ENCODE data around the gene CD83.

The CD83 gene

DNA sequence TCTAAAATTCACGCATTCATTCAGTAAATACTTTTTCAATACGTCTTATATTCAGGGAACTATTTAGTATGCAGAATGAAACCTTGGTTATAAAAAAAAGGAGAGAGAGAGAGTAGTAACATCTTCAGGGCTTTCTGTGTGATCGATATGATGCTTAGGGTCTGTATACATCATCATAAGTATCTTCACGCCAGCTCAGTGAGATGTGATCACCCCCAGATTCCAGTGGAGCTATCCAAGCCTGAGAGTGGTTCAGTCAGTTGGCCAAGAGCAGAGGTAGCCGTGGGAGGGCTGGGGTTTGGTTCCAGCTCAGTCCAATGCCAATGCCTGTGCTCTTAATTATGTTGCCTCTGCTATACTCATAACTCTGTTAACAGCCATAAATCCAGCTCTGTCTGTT lies 8.6 kb downstream of the CD83 start:
- no peak for DNase-seq (ENCODE audit: low spot score)

DNA sequence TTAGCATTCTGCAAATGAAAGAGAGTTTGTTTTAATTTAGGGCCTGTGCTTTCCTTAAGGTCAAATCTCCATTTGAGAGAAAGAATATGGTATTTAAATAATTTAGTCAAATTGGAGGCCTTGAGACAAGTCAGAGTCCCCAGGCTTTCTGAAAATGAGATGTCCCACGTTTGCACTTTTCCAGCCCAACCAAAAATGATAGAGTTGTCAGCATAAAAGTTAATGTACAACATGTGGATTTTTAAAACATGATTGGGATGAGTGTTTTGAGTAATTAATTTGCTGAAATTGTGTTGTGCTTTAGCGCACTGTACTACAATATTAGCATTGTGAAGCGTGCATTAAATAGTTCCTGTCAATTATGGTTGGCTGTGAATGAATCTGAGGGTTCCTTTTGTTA lies 10.0 kb downstream of the CD83 start:
- no peak for DNase-seq (ENCODE audit: low spot score)

DNA sequence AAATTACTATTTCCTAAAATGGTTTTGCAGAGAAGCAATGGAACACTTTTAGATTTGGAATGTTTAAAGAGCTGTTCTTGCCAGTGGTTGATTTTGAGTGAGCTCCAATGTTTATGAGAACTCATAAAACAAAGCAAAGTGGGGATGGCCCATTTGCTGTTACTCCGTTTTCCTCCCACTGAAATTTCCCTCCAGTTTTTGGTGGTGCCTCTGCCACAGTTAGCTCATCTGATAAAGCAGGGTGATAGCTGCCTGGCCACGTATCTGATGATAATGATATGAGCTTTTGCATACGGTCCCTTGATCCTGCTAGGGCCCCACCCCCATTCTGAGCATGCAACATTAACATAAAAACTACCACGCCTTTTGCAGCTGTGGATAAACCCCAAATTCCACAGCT lies 10.4 kb downstream of the CD83 start:
- no peak for DNase-seq (ENCODE audit: low spot score)

DNA sequence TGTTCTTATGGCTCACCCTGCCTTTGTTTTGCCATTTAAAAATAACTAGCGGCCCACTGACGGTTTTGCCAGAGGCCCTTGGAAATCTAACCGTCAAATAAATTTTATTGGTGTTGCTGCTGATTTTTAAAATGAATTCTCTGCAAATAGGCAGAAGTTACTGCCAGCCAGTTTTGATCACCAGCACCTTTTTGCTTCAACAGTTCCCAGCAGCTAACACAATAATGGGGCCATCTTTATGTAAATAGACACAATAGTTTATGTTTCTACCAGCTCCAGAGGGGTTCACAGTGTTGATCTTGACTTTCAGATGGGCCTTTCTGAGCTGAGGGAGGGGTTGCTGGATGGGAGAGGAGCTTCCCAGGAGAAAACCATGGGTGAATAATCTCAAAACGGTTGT lies 11.2 kb downstream of the CD83 start:
- DNase-seq (ENCODE audit: low spot score) = no peak

DNA sequence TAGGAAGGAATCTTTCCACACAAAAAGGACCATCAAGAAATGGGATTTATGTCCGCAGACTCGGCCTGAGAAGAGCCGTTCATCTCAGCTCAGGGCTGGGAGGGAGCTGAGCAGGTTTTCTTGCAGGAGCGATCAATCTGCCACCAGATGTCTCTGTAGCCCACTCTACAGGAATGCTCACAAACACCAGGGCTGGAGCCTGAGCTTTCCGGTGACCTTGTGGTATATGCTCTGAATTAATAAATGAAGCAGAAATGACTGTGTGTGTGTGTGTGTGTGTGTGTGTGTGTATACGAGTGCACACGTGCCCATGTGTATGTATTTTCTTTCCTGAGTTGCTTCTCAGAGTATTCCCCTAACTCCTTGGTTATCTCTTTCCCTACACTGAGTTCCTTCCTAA lies 12.0 kb downstream of the CD83 start:
- peak; percentile 25 for DNase-seq (ENCODE audit: low spot score)

DNA sequence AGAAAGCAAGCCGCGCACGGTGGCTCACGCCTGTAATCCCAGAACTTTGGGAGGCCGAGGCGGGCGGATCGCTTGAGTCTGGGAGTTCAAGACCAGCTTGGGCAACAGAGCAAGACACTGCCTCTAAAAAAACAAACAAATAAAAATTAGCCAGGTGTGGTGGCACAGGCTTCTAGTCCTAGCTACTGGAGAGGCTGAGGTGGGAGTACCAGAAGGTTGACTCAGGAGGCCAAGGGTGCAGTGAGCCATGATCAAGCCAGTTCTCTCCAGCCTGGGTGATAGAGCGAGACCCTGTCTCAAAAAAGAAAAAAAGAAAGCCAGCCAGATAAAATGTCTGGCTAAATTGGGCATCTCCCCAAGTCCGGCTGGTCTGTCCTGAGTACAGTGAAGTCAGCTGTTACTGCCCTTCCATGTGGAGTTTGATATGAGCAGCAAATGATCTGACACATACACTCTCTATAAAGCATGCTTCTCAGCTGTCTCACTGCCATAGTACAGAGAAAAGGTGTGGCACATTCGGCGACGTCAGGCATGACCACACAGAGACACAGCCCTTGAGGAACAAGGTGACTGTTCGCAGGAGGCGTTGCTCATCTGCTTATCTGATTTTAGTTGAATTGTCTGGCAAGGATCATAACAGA lies 13.0 kb downstream of the CD83 start:
- DNase-seq (ENCODE audit: low spot score) = no peak

DNA sequence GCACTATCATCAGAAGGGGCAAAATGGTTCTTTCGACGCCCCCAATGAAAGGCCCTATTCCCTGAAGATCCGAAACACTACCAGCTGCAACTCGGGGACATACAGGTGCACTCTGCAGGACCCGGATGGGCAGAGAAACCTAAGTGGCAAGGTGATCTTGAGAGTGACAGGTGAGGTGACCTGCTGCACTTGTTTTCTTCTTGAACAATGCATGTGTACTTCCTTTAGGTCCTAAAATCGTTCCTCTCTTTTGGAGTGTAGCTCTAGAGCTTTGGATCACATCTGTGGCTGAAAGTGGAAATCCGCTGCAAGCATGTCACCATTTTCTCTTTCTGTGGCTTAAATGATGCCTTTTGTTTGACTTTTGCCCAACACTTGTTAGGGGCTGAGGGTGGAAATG lies 14.0 kb downstream of the CD83 start:
- DNase-seq (ENCODE audit: low spot score) = no peak

DNA sequence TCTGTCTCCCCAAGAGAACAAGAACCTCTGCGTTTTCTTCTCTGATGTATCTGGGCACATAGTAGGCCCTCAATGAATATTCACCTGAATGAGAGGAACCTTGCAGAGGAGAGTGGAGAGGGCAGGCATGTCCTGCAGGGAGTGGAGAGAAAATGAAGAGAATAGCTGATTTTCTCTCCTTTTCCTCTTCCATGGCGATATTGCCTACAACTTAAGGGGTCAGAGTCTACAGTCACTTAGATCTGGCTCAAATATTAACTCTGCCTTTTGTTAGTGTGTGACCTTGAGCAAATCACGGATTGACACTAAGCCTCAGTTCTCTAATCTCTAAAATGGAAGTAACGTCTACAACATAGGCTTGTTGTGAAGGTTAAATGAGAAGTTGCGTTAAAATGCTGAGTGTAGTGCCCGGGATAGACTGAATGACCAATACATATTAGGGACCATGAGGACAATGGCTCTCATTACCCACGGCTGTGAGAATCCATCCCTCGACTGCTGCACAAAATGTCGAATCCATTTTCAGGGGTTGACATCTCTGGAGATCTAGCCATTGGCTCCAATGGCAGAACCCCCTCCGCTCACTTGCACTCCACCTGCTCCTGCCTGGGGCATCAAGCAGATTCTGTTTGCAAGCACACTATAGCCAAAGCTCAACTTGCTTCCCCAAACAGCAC lies 14.8 kb downstream of the CD83 start:
- DNase-seq (ENCODE audit: low spot score) = no peak

DNA sequence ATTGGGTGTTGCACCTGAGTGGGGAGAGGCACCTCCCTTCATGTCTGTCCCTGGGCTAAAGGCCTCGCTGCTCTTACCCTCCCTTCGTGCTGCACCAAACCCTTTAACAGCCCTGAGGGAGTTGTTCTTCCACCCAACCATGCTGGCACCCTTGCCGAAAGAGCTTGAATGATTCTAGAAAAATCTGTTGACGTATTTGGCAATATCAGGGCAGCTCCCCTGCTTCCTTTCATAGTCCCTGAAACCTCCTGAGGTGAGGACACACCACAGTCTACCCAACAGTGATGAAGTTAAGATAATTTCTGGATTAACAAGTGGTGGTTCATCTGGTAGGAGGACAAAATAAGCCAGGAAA lies 15.3 kb downstream of the CD83 start:
- no peak for DNase-seq (ENCODE audit: low spot score)

DNA sequence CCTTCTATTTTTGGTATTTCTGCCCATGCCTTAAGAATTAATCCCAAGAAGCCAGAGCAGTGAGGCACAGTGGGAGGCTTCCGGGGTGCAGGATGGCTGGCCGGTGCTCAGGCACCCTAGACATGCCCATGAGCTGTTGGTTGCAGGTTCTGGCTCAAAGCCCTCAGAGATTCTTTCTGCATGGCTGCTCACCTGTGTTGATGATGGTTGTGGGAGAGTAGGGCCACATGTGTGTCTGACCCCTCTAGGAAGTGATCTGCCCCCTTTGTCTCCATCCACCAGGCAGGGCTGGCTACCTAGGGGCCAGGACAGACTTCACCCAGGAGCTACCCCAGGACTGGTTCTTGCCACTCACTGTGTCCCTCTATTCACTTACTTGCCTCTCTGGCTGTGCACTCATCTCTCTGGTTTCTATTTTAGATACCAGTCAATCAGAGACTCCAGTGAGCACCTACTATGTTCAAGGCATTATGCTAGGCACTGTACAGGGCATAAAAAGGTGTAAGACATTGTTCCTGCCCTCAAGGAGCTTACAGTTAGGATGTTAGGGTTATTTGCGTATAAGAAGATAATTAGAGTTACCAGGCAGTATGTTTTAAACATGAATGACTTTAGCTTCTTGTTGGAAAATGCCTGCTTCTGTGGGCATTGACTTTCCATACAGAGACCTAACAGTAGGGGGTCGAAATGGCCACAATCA lies 16.8 kb downstream of the CD83 start:
- DNase-seq (ENCODE audit: low spot score) = no peak

DNA sequence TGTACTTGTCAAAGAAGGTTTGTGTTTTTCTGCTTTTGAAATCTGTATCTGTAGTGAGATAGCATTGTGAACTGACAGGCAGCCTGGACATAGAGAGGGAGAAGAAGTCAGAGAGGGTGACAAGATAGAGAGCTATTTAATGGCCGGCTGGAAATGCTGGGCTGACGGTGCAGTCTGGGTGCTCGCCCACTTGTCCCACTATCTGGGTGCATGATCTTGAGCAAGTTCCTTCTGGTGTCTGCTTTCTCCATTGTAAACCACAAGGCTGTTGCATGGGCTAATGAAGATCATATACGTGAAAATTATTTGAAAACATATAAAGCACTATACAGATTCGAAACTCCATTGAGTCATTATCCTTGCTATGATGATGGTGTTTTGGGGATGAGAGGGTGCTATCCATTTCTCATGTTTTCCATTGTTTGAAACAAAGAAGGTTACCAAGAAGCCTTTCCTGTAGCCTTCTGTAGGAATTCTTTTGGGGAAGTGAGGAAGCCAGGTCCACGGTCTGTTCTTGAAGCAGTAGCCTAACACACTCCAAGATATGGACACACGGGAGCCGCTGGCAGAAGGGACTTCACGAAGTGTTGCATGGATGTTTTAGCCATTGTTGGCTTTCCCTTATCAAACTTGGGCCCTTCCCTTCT lies 18.4 kb downstream of the CD83 start:
- DNase-seq (ENCODE audit: low spot score) = no peak

DNA sequence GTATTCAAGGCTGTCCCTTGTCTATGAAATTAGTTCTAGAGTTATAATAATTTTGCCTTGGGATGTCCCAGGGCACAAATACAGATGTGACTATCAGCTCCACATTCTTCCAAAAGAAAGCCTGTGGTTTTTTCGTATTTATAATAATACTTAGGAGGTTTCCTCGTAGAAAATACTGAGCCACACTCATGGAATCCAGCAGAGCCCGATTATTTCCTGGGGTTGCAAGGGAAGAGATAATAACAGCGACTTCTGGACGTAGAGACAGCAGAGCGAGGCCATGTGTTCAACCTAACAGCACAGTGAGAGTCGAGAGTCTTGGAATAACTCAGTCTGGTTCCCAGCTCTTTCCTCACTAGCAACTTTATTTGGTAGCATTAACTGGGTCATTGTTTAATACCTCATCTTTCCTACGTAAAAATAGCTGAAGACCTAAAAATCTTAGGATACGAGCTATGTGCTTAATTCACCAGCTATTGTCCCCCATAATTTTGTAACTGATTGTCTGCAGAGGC lies 21.2 kb downstream of the CD83 start:
- no peak for DNase-seq (ENCODE audit: low spot score)

DNA sequence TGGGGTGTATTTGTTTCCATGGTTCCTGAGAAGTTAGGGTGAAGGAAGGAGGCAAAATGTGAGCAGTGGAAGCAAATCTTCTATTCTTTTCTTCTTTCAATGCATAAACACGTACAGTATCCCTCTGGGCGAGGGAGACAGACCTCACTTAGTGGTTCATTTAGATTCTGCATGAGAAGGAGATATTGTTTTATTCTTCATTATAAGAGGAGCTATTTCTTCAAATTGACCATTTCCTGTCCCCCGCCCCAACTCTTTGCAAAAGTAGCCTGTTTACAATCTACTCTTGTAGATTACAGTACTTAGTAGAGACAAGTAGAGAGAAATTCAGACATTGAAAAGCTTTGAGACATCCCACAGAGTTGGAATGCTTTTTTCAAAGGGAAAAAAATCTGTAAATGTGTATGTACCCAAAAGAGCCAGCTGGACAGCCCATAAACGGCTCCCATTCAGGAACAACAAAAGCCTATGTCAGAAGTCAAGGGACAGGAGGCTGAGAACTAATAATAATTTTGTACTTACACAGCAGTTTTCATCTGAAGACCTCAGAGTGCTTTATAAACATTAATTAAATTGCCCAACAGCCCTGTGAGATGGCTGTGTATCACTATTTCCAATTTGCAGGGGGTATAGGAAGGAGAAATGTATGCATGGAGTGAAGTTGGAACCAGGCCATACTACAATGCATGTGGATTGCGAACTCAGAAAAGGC lies 23.9 kb downstream of the CD83 start:
- no peak for DNase-seq (ENCODE audit: low spot score)

DNA sequence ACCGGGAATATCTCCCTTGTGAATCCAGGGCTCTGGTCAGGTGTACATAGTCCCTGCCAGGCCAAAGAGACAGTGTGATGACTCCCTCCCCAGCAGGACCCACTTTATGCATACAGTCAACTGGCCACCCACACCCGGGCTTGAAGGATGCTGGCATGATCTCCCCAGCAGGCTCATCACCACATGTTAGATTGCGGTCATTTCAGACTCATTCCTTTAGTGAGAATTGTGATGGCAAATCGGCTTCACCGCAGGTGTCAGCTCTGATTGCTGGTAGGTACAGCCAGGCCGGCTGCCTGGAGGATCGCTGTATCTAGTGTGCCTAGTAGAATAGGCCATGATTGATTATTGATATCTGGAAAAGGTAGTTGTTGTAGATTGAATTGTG lies 24.5 kb downstream of the CD83 start:
- no peak for DNase-seq (ENCODE audit: low spot score)

DNA sequence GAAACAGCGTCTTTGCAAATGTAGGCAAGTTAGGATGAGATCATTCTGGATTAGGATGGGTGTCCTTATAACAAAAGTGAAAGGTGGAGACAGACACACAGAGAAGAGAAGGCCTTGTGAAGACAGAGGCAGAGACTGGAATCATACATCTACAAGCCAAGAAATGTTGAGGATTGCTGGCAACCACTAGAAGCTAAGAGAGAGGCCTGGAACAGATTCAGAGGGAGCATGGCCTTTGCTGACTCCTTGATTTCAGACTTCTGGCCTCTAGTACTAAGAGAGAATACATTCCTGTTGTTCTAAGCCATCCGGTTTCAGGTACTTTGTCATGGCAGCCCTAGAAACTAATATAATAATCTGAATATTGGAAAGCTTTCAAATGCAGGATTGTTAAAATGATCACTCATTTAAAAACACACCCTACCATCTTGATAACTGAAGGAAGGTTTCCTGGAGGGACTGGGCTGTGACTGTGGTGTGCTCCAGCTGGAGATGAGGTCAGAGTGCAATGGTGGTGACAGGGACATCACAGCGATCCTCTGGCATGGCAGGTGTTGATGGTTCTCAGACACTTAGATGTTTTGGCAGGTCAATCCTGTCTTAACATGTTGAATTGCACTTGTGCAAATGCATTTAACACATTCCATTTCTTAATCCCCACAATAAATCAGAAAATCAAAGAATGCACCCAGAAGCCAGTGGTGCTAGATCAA lies 25.1 kb downstream of the CD83 start:
- no peak for DNase-seq (ENCODE audit: low spot score)

DNA sequence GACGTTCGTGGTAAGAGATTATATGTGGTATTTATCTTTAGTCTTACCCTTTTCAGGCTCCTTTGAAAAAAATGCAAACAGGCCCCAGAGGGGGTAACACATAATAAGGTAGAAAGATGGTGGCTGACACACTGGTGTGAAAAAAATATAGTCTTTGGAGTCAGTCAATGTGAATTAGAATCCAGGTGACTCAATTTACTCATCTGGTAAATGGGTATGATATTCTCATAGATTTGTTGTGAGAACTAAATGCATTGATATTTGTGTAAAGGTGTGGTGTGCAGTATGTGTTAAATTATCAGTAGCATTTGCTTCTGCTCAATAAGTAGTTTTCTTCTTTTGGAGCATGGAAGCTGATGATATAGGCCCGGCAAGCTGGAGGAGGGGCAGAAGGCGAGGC lies 25.7 kb downstream of the CD83 start:
- no peak for DNase-seq (ENCODE audit: low spot score)

DNA sequence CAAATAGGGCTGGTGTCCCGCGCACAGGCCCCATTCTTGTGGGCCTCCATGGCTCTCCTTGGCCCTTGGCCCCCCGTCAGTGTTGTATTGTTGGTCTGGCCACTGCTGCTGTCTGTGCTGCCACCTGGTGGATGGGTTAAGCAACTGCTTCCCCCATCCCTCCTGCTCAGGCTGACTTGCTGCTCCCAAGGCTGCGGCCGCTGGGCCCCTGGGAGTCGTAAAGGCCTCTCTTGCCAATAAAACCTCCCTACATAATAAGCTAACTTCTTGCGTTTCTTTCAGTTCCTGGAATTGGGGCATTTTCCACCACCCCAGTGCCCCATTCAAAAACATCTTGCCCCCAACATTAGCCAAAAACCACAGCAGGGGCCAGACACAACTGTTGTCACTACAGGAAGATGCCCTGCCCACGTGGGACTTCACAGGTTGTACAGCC lies 27.1 kb downstream of the CD83 start:
- peak; percentile 78 for DNase-seq (ENCODE audit: low spot score)

DNA sequence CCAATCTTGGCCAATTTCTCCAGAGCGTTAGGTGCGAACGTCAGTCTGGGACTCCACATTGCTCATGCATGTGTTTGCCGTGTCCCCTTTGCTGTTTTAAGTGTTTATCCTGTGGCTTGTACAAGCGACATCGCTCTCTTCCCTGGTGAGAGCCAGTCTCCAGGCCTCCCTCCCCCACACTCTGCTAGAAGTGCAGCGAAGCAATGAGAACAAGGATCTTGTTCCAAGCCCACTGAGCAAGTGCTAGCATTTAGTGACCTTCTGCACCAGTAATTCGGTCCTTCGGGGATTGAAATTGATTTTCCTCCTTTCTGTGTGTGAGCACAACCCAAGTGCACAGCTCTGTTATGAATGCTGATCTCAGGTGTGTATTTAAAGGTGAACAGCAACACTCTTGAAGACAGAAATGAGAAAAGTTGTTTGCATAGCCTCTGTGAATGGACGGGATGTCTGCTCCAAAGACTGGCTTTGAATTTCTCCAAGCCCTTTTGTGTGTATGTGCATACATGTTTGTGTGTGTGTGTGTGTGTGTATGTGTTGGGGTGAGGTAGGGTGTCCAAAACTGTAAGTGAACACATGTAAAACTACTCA lies 29.0 kb downstream of the CD83 start:
- DNase-seq (ENCODE audit: low spot score) = no peak

DNA sequence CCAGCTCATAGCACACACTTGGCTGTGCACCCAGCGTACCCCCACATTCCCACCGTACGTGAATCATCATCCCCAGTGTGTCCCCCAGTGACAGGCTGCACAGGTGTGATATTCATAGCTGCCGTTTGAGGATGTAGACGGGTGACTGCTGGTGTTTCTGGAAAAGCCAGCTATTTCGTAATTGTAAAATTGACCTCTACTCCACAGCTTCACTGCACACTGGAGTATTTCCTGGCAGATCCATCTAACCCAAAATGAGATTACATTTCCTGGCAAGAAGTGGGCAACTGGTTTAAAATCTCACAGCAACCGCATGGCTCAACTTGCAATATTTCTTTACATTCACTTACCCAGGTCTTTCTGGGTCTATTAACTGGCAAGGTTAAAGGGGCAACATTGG lies 30.3 kb downstream of the CD83 start:
- no peak for DNase-seq (ENCODE audit: low spot score)

DNA sequence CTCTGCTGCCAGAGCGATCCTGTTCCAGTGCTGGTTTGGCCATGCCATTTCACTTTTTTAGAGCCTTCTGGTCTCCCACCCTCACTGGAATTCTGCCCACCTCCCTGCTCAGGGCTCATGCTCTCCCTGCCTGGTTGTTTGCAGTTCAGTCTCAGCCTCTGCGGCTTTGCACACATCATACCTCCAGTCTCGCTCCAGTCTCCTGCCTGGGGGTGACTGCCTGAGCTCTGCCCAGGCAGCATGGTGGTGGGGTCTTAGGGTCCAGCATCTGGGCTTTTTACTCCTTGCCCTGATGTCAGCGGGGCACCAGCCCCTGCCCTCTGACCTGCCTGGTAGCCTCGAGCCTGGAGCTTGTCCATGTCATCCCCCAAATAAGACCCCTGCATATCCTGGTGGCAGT lies 30.9 kb downstream of the CD83 start:
- DNase-seq (ENCODE audit: low spot score) = no peak

DNA sequence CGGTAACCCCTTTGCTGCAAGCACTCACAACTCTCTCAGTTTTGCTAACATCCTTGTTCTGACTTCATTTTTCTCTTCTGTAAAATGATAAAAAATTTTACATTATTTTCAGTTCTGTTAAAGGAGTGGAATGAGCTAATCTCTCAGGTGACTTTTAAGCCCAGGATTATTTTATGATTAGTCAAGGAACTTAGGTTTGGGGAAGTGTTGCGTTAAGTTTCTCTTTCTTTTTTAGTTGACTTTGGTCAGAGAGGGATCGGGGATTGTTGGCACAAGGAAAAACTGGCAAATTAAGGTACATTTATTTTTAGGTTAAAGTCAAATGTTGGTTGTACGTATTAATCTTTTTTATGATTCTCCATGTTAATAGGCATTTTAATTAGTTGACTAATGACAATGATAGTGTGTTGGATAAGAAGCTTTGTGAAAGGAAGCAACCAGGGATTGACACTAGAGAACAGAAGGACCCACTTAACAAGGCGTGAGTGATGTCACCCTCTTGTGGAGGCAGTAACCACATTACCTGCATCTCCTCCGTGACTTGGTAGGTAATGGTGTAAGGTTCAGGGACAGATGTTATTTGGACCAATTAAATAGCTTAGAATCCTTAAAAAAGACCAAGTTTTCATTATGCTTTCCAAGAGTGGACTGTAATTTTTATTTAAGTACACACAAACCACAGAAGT lies 31.6 kb downstream of the CD83 start:
- DNase-seq (ENCODE audit: low spot score) = no peak
